ENCODE data around the gene APBA2.

- TF ChIP-seq CTCF (IDR thresholded peaks at IDR 0.05) (no peak), POLR2A (IDR thresholded peaks at IDR 0.05) (no peak)
Observed at GRCh38 chr15:29124581-29125381, 239.0 kb downstream of the APBA2 start.
